HepG2 (cell line): ENCODE results near the gene HES2. TPM values are rescaled to one million over a fixed set of nuclear protein-coding genes. Genes with fewer than 3 reads are reported as not detected.

ENCODE experiments used
- AHR ChIP-seq: IDR thresholded peaks from 2 replicates; pipeline ENCODE4 v1.6.1; 2018; ENCODE audit warnings: missing genetic modification reagents, missing compliant biosample characterization
- ATRX ChIP-seq: sonication (generic); formaldehyde crosslinking; IDR thresholded peaks from 2 replicates; pipeline ENCODE4 v1.4.0; 2020; ENCODE audit warnings: missing genetic modification reagents, borderline replicate concordance
- DPF2 ChIP-seq: sonication (generic); formaldehyde crosslinking; IDR thresholded peaks from 2 replicates; pipeline ENCODE4 v1.4.0; 2020; ENCODE audit warnings: mild to moderate bottlenecking, low read depth, missing genetic modification reagents, borderline replicate concordance
- GTF2F1 ChIP-seq: fragments of 150-350 bp; IDR thresholded peaks from 2 replicates; pipeline ENCODE4 v1.6.1; 2014; ENCODE audit warnings: low read length
- HHEX ChIP-seq: IDR thresholded peaks from 2 replicates; pipeline ENCODE4 v1.6.1; 2016; ENCODE audit warnings: control low read depth
- ISL2 ChIP-seq: sonication (generic); formaldehyde crosslinking; IDR thresholded peaks from 2 replicates; pipeline ENCODE4 v1.5.0; 2020; ENCODE audit warnings: missing genetic modification reagents
- MEIS2 ChIP-seq: sonication (generic); formaldehyde crosslinking; IDR thresholded peaks from 2 replicates; pipeline ENCODE4 v1.9.0; 2021; ENCODE audit warnings: mild to moderate bottlenecking, missing genetic modification reagents
- NFE2L2 ChIP-seq: fragments of 150-350 bp; IDR thresholded peaks from 2 replicates; pipeline ENCODE4 v1.6.1; 2014; ENCODE audit warnings: low read length
- NFYB ChIP-seq: sonication (generic); formaldehyde crosslinking; IDR thresholded peaks from 2 replicates; pipeline ENCODE4 v1.4.0; 2020; ENCODE audit warnings: missing genetic modification reagents
- REPIN1 ChIP-seq: sonication (generic); formaldehyde crosslinking; IDR thresholded peaks from 2 replicates; pipeline ENCODE4 v1.8.0; 2022; ENCODE audit warnings: missing genetic modification reagents, low read depth, mild to moderate bottlenecking, borderline replicate concordance
- TAF1 ChIP-seq: sonication (generic); formaldehyde crosslinking; IDR thresholded peaks from 2 replicates; pipeline ENCODE4 v1.4.0; 2020; ENCODE audit warnings: missing genetic modification reagents
- TP53 ChIP-seq: sonication (generic); formaldehyde crosslinking; conservative IDR thresholded peaks from 2 replicates; pipeline ENCODE4 v1.4.0; 2020; ENCODE audit warnings: missing genetic modification reagents
- ZBTB7A ChIP-seq: sonication (generic); formaldehyde crosslinking; IDR thresholded peaks from 2 replicates; pipeline ENCODE4 v1.8.0; 2022; ENCODE audit warnings: mild to moderate bottlenecking, missing genetic modification reagents
- ZNF256 ChIP-seq: sonication (generic); formaldehyde crosslinking; conservative IDR thresholded peaks from 2 replicates; pipeline ENCODE4 v1.4.0; 2020; ENCODE audit warnings: missing genetic modification reagents
- ZNF383 ChIP-seq: sonication (generic); formaldehyde crosslinking; IDR thresholded peaks from 2 replicates; pipeline ENCODE4 v1.4.0; 2020; ENCODE audit warnings: missing genetic modification reagents, mild to moderate bottlenecking, borderline replicate concordance
- polyA plus RNA-seq, 8 experiments: library from polyadenylated mRNA; depleted of rRNA in 3 of 8; stranded (reverse) in 7 of 8; unstranded in 1 of 8; fragments of >200 nt; fragmentation: Illumina TruSeq in 4 of 8; extraction: Trizol in 4 of 8; gene quantifications; 2 replicates each; pipeline versions ENCODE4 v1.2.1 to v1.2.3, GENCODE V29; 2011 to 2016; ENCODE audit warnings: low read depth in 4 of 8, missing spikeins in 1 of 8, mixed read lengths in 1 of 8; ENCODE audit not compliant: insufficient read depth in 1 of 8
- total RNA-seq, 5 experiments: library from RNA; depleted of rRNA; stranded (reverse); fragments of >200 nt; fragmentation: Illumina TruSeq; extraction: Trizol; gene quantifications; 2 replicates each; pipeline ENCODE4 v1.2.3, GENCODE V29; 2016; ENCODE audit warnings: low read depth in 1 of 5
- TF ChIP-seq, protein P1 (sequence below), 2 experiments: sonication (generic) in 1 of 2; formaldehyde crosslinking in 1 of 2; IDR thresholded peaks; 2 replicates each; pipeline versions ENCODE4 v1.6.1 to v1.9.0; 2014 to 2022; ENCODE audit warnings: antibody characterized with exemption in 1 of 2, borderline replicate concordance in 1 of 2, inconsistent platforms in 1 of 2, low read depth in 1 of 2, missing genetic modification reagents in 1 of 2
- TF ChIP-seq, protein P2 (sequence below): sonication (generic); formaldehyde crosslinking; IDR thresholded peaks from 2 replicates; pipeline ENCODE4 v1.4.0; 2020; ENCODE audit warnings: mild to moderate bottlenecking, low read depth, missing genetic modification reagents
- TF ChIP-seq, protein P3 (sequence below): IDR thresholded peaks from 2 replicates; pipeline ENCODE4 v1.6.1; 2016; ENCODE audit warnings: low read depth
- TF ChIP-seq, protein P4 (sequence below): sonication (generic); formaldehyde crosslinking; conservative IDR thresholded peaks from 2 replicates; pipeline ENCODE4 v1.8.1; 2023; ENCODE audit warnings: missing genetic modification reagents

The HES2 gene
- total and polyA plus RNA-seq, 2 of the 13 experiments (the other 11 are each of a cell fraction or from before 2014, with no cell fraction given): 0.11 to 0.17 TPM

DNA sequence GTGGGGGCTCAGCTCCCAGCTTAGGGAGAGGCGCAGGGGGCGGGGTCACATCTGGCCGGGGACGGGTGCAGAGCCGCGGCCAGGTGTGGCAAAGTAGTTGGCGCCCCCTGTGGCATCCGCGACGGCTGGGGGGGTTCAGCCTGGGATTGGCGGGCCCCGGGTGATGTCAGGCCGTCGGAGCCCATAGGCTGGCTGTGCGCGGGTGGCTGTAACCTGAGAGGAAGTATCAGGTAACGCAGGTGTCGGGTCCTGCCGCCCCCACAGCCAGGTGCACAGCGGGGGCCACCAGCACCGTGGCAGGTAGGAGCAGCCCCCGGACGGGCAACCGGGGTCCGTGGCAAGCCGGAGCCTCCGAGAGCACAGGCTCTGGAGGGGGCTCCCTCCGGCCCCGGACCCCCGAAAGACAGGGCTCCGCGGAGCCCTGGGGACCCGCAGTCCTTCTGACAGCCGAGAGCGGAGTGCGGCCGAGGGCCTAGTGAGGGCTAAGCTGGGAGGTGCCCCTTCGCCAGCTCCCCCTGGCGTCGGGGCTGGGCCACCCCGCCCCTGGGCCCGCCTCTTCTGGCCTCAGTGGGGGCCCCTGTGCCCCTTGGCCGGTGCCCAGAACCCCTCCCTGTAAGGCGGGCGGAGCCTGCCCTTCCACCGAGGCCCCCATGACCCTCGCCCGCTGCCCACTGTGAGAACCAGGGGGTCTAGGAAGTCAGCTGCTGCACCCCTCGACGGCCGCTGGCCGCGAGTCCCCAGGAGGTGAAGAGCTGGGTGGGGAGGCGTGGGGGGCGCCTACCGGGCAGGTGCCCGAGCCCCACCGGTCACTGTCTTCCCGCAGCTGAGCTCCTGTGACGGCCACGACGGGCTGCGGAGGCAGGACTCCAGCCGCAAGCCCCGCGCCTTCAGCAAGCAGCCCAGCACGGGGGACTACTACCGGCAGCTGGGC lies 28.4 kb upstream of the HES2 start (continued):
- TF ChIP-seq, protein P1, sequence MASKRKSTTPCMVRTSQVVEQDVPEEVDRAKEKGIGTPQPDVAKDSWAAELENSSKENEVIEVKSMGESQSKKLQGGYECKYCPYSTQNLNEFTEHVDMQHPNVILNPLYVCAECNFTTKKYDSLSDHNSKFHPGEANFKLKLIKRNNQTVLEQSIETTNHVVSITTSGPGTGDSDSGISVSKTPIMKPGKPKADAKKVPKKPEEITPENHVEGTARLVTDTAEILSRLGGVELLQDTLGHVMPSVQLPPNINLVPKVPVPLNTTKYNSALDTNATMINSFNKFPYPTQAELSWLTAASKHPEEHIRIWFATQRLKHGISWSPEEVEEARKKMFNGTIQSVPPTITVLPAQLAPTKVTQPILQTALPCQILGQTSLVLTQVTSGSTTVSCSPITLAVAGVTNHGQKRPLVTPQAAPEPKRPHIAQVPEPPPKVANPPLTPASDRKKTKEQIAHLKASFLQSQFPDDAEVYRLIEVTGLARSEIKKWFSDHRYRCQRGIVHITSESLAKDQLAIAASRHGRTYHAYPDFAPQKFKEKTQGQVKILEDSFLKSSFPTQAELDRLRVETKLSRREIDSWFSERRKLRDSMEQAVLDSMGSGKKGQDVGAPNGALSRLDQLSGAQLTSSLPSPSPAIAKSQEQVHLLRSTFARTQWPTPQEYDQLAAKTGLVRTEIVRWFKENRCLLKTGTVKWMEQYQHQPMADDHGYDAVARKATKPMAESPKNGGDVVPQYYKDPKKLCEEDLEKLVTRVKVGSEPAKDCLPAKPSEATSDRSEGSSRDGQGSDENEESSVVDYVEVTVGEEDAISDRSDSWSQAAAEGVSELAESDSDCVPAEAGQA (IDR thresholded peaks at IDR 0.05; ENCODE audit: low read depth): no peak; the same call in 1 of the 2 replicates
- TF ChIP-seq, protein P1 (CRISPR knock-in tag; IDR thresholded peaks at IDR 0.05; ENCODE audit: borderline replicate concordance): no peak
- TF ChIP-seq TAF1 (CRISPR knock-in tag) (peak; percentile 49; the same call in 1 of the 2 replicates), TP53 (CRISPR knock-in tag) (no peak), REPIN1 (CRISPR knock-in tag) (no peak), NFYB (CRISPR knock-in tag) (peak; percentile 72), DPF2 (CRISPR knock-in tag) (no peak), NFE2L2 (no peak), ZNF383 (no peak), AHR (CRISPR knock-in tag) (no peak), GTF2F1 (no peak), ATRX (no peak), ZNF256 (0 out of 2 replicates have a peak, but pooled peaks have one; percentile 60), ISL2 (no peak), ZBTB7A (CRISPR knock-in tag) (no peak; the same call in 1 of the 2 replicates), MEIS2 (peak; percentile 64; the same call in 1 of the 2 replicates), HHEX (CRISPR knock-in tag) (no peak)
- TF ChIP-seq, protein P2, sequence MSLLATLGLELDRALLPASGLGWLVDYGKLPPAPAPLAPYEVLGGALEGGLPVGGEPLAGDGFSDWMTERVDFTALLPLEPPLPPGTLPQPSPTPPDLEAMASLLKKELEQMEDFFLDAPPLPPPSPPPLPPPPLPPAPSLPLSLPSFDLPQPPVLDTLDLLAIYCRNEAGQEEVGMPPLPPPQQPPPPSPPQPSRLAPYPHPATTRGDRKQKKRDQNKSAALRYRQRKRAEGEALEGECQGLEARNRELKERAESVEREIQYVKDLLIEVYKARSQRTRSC (CRISPR knock-in tag): no peak
- TF ChIP-seq, protein P3, sequence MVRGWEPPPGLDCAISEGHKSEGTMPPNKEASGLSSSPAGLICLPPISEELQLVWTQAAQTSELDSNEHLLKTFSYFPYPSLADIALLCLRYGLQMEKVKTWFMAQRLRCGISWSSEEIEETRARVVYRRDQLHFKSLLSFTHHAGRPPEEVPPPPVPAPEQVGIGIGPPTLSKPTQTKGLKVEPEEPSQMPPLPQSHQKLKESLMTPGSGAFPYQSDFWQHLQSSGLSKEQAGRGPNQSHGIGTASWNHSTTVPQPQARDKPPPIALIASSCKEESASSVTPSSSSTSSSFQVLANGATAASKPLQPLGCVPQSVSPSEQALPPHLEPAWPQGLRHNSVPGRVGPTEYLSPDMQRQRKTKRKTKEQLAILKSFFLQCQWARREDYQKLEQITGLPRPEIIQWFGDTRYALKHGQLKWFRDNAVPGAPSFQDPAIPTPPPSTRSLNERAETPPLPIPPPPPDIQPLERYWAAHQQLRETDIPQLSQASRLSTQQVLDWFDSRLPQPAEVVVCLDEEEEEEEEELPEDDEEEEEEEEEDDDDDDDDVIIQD (CRISPR knock-in tag): peak; percentile 7; the same call in 1 of the 2 replicates
- TF ChIP-seq, protein P4, sequence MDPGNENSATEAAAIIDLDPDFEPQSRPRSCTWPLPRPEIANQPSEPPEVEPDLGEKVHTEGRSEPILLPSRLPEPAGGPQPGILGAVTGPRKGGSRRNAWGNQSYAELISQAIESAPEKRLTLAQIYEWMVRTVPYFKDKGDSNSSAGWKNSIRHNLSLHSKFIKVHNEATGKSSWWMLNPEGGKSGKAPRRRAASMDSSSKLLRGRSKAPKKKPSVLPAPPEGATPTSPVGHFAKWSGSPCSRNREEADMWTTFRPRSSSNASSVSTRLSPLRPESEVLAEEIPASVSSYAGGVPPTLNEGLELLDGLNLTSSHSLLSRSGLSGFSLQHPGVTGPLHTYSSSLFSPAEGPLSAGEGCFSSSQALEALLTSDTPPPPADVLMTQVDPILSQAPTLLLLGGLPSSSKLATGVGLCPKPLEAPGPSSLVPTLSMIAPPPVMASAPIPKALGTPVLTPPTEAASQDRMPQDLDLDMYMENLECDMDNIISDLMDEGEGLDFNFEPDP: no peak
